Measurements from ENCODE around the gene GPD1. TPM values are rescaled to one million over a fixed set of nuclear protein-coding genes. Genes with fewer than 3 reads are reported as not detected.
A peak's percentile ranks its signal among the peaks of the same experiment; 100 is the strongest.

The GPD1 gene
- 10 to 100 TPM in 2 of 4 donors, 1 to 10 TPM in 2; 4.1 to 18.4 (median 9.6) TPM for total RNA-seq
- 24.6 TPM for polyA plus RNA-seq
- long read RNA-seq, donor 1, transcript GPD1-201 (8 exons, 3,082 nt), result major isoform, 10 of 18 reads
- long read RNA-seq, donor 1, partial matches to known transcripts, result 3 of 18 reads
- long read RNA-seq, donor 1, other reads (novel, unspliced or antisense), result 5 of 18 reads
- long read RNA-seq, donor 2, transcript GPD1-201 (8 exons, 3,082 nt), result major isoform, 13 of 15 reads
- long read RNA-seq, donor 2, partial matches to known transcripts, result 1 of 15 reads
- long read RNA-seq, donor 2, other reads (novel, unspliced or antisense), result 1 of 15 reads
- long read RNA-seq, donor 3, transcript GPD1-201 (8 exons, 3,082 nt), result major isoform, 47 of 62 reads
- long read RNA-seq, donor 3, partial matches to known transcripts, result 4 of 62 reads
- long read RNA-seq, donor 3, other reads (novel, unspliced or antisense), result 11 of 62 reads
- long read RNA-seq, donor 4, transcript GPD1-201 (8 exons, 3,082 nt), result major isoform, 10 of 14 reads
- long read RNA-seq, donor 4, partial matches to known transcripts, result 0 of 14 reads
- long read RNA-seq, donor 4, other reads (novel, unspliced or antisense), result 4 of 14 reads

- H3K27me3 ChIP-seq (ENCODE audit: control insufficient read depth, insufficient read depth), result no peaks in the 10 kb centered on the region
- 20% methylated on average over 13 of the region's 13 CpGs for WGBS
- ATAC-seq, result peak; percentile 79 to 85
- H3K4me3 ChIP-seq (ENCODE audit: low read length), result no peak within 1 kb of the TSS
- peaks cover 2% of the 10 kb centered on the region for H3K4me1 ChIP-seq (ENCODE audit: control insufficient read depth, insufficient read depth, low read length)
- H3K27ac ChIP-seq (ENCODE audit: low read length), result no peak within 1 kb of the TSS
- intact Hi-C loops (cut with DNase I), result no loop called here
- peak; percentile 74 to 89 (median 89) for DNase-seq
- no peaks in the 10 kb centered on the region for H3K9me3 ChIP-seq (ENCODE audit: control insufficient read depth, low read length)
Measured at GRCh38 chr12:50103767-50104321, at the start of gene GPD1. TSS of gene GPD1 (plus strand) at chr12:50104008. CDS start at chr12:50104051, 43 bp downstream.

DNA sequence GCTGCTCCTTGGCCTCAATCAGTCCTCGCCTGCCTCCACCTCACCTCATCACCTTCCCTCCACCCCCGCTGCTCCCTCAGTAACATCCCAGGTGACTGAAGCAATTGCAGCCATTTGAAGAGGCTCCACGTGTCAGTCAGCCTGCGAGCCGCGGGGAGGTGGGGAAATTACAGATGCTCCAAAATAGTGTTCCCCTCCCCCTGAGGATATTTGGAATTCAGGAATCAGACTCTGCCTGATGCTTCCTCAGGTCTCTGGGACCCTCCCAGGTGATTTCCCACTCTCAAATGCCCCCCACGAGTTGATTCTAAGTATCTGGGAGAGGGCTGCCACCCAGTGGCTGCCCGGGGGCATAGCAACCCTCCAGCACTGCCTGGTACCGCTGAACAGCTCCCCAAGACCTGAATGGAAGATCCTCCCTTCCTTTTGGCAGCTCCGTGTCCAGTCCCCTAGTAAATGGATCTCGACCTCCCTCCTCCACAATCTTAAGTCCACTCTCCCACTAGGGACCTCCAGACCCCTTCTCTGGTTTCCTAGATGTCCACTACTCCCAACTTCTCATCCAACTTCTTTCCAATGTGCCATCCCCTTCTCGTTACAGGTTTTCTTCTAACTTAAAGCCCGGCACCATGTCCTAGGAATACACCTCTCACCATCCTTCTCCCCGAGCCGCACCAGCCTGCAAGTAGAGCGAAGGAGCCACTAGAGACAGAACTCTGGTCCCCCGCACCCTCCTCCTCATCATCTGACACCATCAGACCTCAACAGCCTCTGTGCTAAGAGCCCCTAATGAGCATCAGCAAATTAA, 47.8 kb upstream of the GPD1 start:
- H3K9me3 ChIP-seq (ENCODE audit: control insufficient read depth, low read length), result no peaks in the 10 kb centered on the region
- intact Hi-C loops (cut with DNase I), result loop anchor here (2.0 to 10.0 kb wide), 5 partner anchors 87 to 281 kb away; no protein-coding TSS in a partner anchor
- H3K4me3 ChIP-seq (ENCODE audit: low read length), result no peak overlapping the region
- no peaks in the 10 kb centered on the region for H3K27me3 ChIP-seq (ENCODE audit: control insufficient read depth, insufficient read depth)
- H3K27ac ChIP-seq (ENCODE audit: low read length), result no peak overlapping the region
- no peaks in the 10 kb centered on the region for H3K4me1 ChIP-seq (ENCODE audit: control insufficient read depth, insufficient read depth, low read length)
- DNase-seq, result peak in 1 of 3 donors; percentile 74
- 13% methylated on average over 17 of the region's 17 CpGs for WGBS
- peak; percentile 30 to 54 for ATAC-seq

DNA sequence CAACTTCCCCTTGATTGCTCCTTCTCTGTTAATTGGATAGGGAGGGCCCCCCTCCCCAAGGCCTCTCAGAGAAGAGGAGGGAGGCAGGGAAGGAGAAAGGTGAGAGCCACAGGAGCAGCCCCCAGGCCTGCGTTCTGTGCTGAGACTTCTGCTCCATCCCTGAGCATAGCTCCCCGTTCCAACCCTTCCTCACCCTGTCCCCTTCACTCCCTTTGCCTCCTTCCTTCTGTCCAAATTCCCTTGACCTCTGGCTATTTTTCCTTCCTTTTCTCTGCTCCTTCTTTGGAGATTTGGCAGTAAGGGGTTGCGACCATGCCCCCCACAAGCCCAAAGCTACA, 47.2 kb upstream of the GPD1 start:
- Histone ChIP-seq H3K4me1 (ENCODE audit: control insufficient read depth, insufficient read depth, low read length) (no peaks in the 10 kb centered on the region), H3K9me3 (ENCODE audit: control insufficient read depth, low read length) (no peaks in the 10 kb centered on the region), H3K27ac (ENCODE audit: low read length) (no peak overlapping the region), H3K4me3 (ENCODE audit: low read length) (no peak overlapping the region), H3K27me3 (ENCODE audit: control insufficient read depth, insufficient read depth) (no peaks in the 10 kb centered on the region)
- no peak for DNase-seq
- no peak for ATAC-seq
- intact Hi-C loops (cut with DNase I), result loop anchor here (2.0 to 10.0 kb wide), 5 partner anchors 88 to 282 kb away; no protein-coding TSS in a partner anchor
- WGBS, result 13% methylated on average over 3 of the region's 3 CpGs

DNA sequence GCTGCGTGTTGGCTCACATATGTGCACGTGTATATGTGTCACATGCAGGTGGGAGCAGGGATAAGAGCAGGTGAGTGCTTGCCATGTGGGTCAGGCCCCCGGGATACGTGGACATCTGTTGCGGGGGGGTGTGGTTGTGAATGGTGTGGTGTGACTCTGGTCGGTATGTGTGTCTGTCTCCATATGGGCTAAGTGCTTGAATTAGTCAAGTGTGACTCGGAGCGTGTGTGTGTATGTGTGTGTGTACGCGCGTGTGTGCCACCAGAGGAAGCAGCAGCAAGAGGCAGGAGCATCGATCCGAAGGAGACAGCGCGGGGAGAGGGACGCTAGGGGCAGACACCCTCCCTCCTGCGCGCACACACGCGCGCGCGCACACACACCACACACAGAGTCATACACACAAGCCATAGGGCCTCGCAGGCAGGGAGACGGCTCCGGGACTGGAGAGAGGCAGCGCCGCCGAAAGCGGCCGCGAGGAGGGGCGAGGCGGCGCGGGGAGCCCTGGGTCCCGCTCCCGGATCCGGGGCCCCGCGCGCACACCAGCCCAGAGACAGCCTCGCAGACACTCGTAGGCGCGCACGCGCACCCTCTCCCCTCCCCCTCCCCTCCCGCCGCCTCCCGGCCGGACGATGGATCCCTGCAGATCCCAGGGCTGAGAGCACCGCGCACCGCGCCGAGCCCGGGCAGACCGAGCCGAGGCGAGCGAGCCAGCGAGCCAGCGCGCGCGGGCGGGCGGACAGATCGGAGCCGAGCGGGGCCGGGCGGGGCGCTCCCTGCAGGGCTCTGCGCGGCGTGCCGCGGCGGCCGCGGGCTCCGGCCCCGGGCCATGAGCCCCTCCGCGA, 46.6 kb upstream of the GPD1 start, which contains the start of gene ASIC1:
ASIC1 (plus strand) TSS at position 597 of the 842 bp plus-strand sequence. CDS start 1,171 bp downstream, outside the sequence.
- ATAC-seq, result peak; percentile 83 to 84
- intact Hi-C loops (cut with DNase I), result loop anchor here (2.0 to 10.0 kb wide), 5 partner anchors 88 to 282 kb away; no protein-coding TSS in a partner anchor
- DNase-seq, result peak; percentile 77 to 93 (median 92)
- peak within 1 kb of the TSS; percentile 58 for H3K4me3 ChIP-seq (ENCODE audit: low read length)
- under 1% methylated on average over 87 of the region's 88 CpGs for WGBS
- H3K9me3 ChIP-seq (ENCODE audit: control insufficient read depth, low read length), result no peaks in the 10 kb centered on the region
- no peak within 1 kb of the TSS for H3K27ac ChIP-seq (ENCODE audit: low read length)
- no peaks in the 10 kb centered on the region for H3K27me3 ChIP-seq (ENCODE audit: control insufficient read depth, insufficient read depth)
- H3K4me1 ChIP-seq (ENCODE audit: control insufficient read depth, insufficient read depth, low read length), result no peaks in the 10 kb centered on the region

GRCh38 chr12:50057896-50058670, 45.7 kb upstream of the GPD1 start:
- H3K27ac ChIP-seq (ENCODE audit: low read length), result no peak overlapping the region
- ATAC-seq (no peak), DNase-seq (peak in 1 of 3 donors; percentile 56)
- intact Hi-C loops (cut with DNase I), result loop anchor here (2.0 to 10.0 kb wide), 5 partner anchors 89 to 283 kb away; no protein-coding TSS in a partner anchor
- peak overlapping the region; percentile 58 for H3K4me3 ChIP-seq (ENCODE audit: low read length)
- no peaks in the 10 kb centered on the region for H3K27me3 ChIP-seq (ENCODE audit: control insufficient read depth, insufficient read depth)
- H3K9me3 ChIP-seq (ENCODE audit: control insufficient read depth, low read length), result no peaks in the 10 kb centered on the region
- 18% methylated on average over 30 of the region's 30 CpGs for WGBS
- H3K4me1 ChIP-seq (ENCODE audit: control insufficient read depth, insufficient read depth, low read length), result no peaks in the 10 kb centered on the region

- no peaks in the 10 kb centered on the region for H3K9me3 ChIP-seq (ENCODE audit: control insufficient read depth, low read length)
- no peak for ATAC-seq
- no peaks in the 10 kb centered on the region for H3K4me1 ChIP-seq (ENCODE audit: control insufficient read depth, insufficient read depth, low read length)
- no peaks in the 10 kb centered on the region for H3K27me3 ChIP-seq (ENCODE audit: control insufficient read depth, insufficient read depth)
- H3K27ac ChIP-seq (ENCODE audit: low read length), result no peak overlapping the region
- intact Hi-C loops (cut with DNase I), result loop anchor here (5.0 to 10.0 kb wide), 4 partner anchors 92 to 284 kb away; no protein-coding TSS in a partner anchor
- DNase-seq, result peak in 1 of 3 donors; percentile 33
- WGBS, result 92% methylated on average over 15 of the region's 15 CpGs
- H3K4me3 ChIP-seq (ENCODE audit: low read length), result no peak overlapping the region
Measured at GRCh38 chr12:50058743-50059312, 45.0 kb upstream of the GPD1 start.

- no peak overlapping the region for H3K27ac ChIP-seq (ENCODE audit: low read length)
- intact Hi-C loops (cut with DNase I), result loop anchor here (5.0 to 10.0 kb wide), 4 partner anchors 92 to 285 kb away; no protein-coding TSS in a partner anchor
- H3K27me3 ChIP-seq (ENCODE audit: control insufficient read depth, insufficient read depth), result no peaks in the 10 kb centered on the region
Measured at GRCh38 chr12:50059440-50060119, 44.2 kb upstream of the GPD1 start.

DNA sequence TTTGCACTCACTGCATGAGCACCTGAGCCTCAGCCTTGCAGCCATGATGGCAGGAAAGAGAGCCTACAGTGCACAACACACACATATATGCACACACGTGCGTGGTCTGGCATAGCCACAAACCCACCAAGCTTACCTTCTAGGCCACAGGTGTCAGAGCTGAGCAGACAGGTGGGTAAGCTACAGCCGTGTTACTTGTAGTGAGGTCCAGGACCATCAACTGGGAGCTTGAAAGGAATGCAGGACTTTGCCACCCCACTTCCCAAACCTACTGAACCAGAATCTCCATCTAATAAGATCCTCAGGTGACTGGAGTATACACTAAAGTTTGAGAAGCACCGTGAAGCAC, 43.7 kb upstream of the GPD1 start:
- peak in 1 of 3 donors; percentile 21 for DNase-seq
- H3K9me3 ChIP-seq (ENCODE audit: control insufficient read depth, low read length), result no peaks in the 10 kb centered on the region
- no peak for ATAC-seq
- WGBS, result 68% methylated on average over 4 of the region's 4 CpGs
- no peaks in the 10 kb centered on the region for H3K4me1 ChIP-seq (ENCODE audit: control insufficient read depth, insufficient read depth, low read length)
- no peak overlapping the region for H3K27ac ChIP-seq (ENCODE audit: low read length)
- intact Hi-C loops (cut with DNase I), result loop anchor here in 2 of 4 donors (10.0 kb wide), 1 partner anchor 195 kb away; no protein-coding TSS in a partner anchor
- no peaks in the 10 kb centered on the region for H3K27me3 ChIP-seq (ENCODE audit: control insufficient read depth, insufficient read depth)
- no peak overlapping the region for H3K4me3 ChIP-seq (ENCODE audit: low read length)

More at GRCh38 chr12:50059440-50060119, 44.2 kb upstream of the GPD1 start:
- no peak overlapping the region for H3K4me3 ChIP-seq (ENCODE audit: low read length)
- no peaks in the 10 kb centered on the region for H3K4me1 ChIP-seq (ENCODE audit: control insufficient read depth, insufficient read depth, low read length)
- ATAC-seq (no peak), DNase-seq (peak in 2 of 3 donors; percentile 23 to 26)
- 74% methylated on average over 12 of the region's 12 CpGs for WGBS
- H3K9me3 ChIP-seq (ENCODE audit: control insufficient read depth, low read length), result no peaks in the 10 kb centered on the region
